GM18526 (cell line): ENCODE measurements around the gene ITGB1.

Experiments
- POLR2A ChIP-seq: IDR thresholded peaks from 3 replicates; pipeline ENCODE4 v1.6.1; 2011; ENCODE audit not compliant: insufficient read length; ENCODE audit errors: extremely low read depth

The ITGB1 gene

GRCh38 chr10:32948451-32948850 is 9.6 kb downstream of the ITGB1 start:
- no peak for TF ChIP-seq POLR2A

- TF ChIP-seq POLR2A = no peak
Observed at GRCh38 chr10:32947586-32947985, 10.4 kb downstream of the ITGB1 start.

- TF ChIP-seq POLR2A = no peak
Observed at GRCh38 chr10:32946108-32946507, 11.9 kb downstream of the ITGB1 start.

GRCh38 chr10:32943854-32944661 is 14.0 kb downstream of the ITGB1 start:
- no peak for TF ChIP-seq POLR2A

- TF ChIP-seq POLR2A = no peak
Observed at GRCh38 chr10:32943395-32943794, 14.6 kb downstream of the ITGB1 start.

- no peak for TF ChIP-seq POLR2A
Observed at GRCh38 chr10:32942081-32942480, 15.9 kb downstream of the ITGB1 start.

- no peak for TF ChIP-seq POLR2A
Observed at GRCh38 chr10:32941357-32941756, 16.7 kb downstream of the ITGB1 start.

GRCh38 chr10:32940321-32941301 is 17.4 kb downstream of the ITGB1 start:
- TF ChIP-seq POLR2A = no peak

GRCh38 chr10:32939296-32940111 is 18.5 kb downstream of the ITGB1 start:
- no peak for TF ChIP-seq POLR2A

- no peak for TF ChIP-seq POLR2A
Observed at GRCh38 chr10:32938554-32939061, 19.4 kb downstream of the ITGB1 start.

GRCh38 chr10:32937911-32938424 is 20.1 kb downstream of the ITGB1 start:
- TF ChIP-seq POLR2A = no peak

GRCh38 chr10:32932225-32932729 is 25.8 kb downstream of the ITGB1 start:
- no peak for TF ChIP-seq POLR2A

GRCh38 chr10:32931593-32931992 is 26.4 kb downstream of the ITGB1 start:
- TF ChIP-seq POLR2A = no peak

GRCh38 chr10:32930036-32930435 is 28.0 kb downstream of the ITGB1 start:
- TF ChIP-seq POLR2A = no peak

- no peak for TF ChIP-seq POLR2A
Observed at GRCh38 chr10:32929634-32930033, 28.4 kb downstream of the ITGB1 start.

- no peak for TF ChIP-seq POLR2A
Observed at GRCh38 chr10:32927750-32928149, 30.3 kb downstream of the ITGB1 start.
